Activated CD4-positive, alpha-beta T cell treated with anti-CD3 and anti-CD28 coated beads for 36 hours (primary cell): ENCODE results near the gene PTX4. TPM values are rescaled to one million over a fixed set of nuclear protein-coding genes. Genes with fewer than 3 reads are reported as not detected.

Source experiments
- ATAC-seq: fragments of 200-7000 bp; cut with Tn5 transposase; one replicate; pipeline ENCODE4 v1.10.0; 2021; ENCODE audit warnings: mild to moderate bottlenecking, moderate library complexity
- CTCF ChIA-PET: fragments of 350-600 bp; sonication (Branson Sonifier 250); formaldehyde crosslinking; loops from one replicate; lab custom pipeline; 2021; ENCODE audit warnings: antibody characterized with exemption; lab: Charles Lee
- POLR2A ChIA-PET: fragments of 350-600 bp; sonication (Branson Sonifier 250); formaldehyde crosslinking; loops from one replicate; lab custom pipeline; 2021; ENCODE audit warnings: antibody characterized with exemption, inconsistent platforms; lab: Charles Lee
- DNase-seq: peaks from one replicate; pipeline ENCODE4 v3.0.0-alpha.2; 2020
- H3K27ac Mint-ChIP-seq: one replicate; pipeline ENCODE4 v1.8.0; 2021; ENCODE audit warnings: mixed read lengths
- H3K27me3 Mint-ChIP-seq: one replicate; pipeline ENCODE4 v1.8.0; 2021; ENCODE audit warnings: mixed read lengths
- H3K36me3 Mint-ChIP-seq: one replicate; pipeline ENCODE4 v1.8.0; 2021; ENCODE audit warnings: low read depth, mixed read lengths
- H3K4me1 Mint-ChIP-seq: one replicate; pipeline ENCODE4 v1.8.0; 2021; ENCODE audit warnings: mixed read lengths
- H3K4me3 Mint-ChIP-seq: one replicate; pipeline ENCODE4 v1.8.0; 2021; ENCODE audit warnings: mild to moderate bottlenecking, moderate library complexity, mixed read lengths
- H3K9me3 Mint-ChIP-seq: one replicate; pipeline ENCODE4 v1.8.0; 2021; ENCODE audit warnings: low read depth, mixed read lengths
- intact Hi-C, 2 experiments: fragments of 100-400 bp; cut with DNase I in 1 of 2; cut with micrococcal nuclease in 1 of 2; formaldehyde crosslinking; loops; one replicate each; pipeline versions ENCODE4 v1.14.2 to v1.15.1; 2022 to 2024; cut with DNase I, micrococcal nuclease
- total RNA-seq, 2 experiments: library from RNA; stranded (reverse); gene quantifications; one replicate each; pipeline ENCODE4 v1.2.3, GENCODE V29; 2021

PTX4 gene
- total RNA-seq, 2 experiments from 2014 or later: not detected

DNA sequence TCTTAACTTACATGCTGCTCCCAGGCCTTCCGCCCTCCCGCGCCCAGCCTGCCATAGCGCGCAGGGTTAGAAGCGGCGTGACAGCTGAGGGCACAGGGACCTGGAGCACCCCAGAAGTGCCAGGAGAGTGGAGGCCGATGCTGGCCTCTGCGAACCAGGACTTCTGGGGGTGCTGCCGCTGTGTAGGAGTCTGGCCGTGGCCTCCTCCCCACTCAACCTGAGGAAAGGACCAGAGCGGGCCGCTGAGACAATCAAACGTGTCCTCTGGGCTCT, 42.8 kb upstream of the PTX4 start:
- intact Hi-C loops: loop anchor here in 1 of 2 experiments (5.0 kb wide), 1 partner anchor 176 kb away; the partner anchor contains the start of gene MAPK8IP3
- CTCF ChIA-PET: no interaction called here

DNA sequence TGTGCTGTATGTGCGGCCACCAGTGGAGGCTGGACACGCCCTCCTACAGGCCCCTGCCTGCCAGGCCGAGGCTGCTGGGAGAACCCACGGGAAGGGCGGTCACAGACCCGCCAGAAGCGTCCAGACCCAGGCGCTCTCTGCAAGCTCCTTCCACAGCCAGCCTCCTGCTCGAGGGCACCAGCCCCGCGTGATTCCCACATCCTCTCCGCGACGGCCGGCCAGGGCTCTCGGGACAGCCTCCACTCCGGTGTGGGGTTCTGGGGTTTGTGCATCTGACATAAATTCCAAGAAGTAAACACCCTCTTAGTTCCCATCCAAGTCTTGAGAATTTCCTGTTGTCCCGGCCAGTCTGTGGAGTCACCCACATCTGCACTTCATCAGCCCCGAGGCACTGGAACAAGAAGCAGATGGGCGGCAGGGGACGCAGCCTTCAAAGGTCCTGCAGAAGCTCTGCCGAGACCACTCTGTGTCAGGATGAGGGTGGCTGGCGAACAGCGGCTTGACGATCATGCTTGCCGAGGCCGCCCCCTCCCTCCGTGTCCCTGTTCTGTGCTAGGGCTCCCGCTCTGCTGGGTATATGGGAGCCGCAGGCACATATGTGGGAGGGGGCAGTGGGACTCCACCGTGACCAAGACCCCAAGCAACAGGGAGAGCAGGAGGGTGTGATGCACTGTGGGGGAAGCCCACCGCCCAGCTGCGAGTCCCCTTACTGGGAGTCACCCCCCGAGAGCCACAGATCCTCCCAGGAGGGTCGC, 42.3 kb upstream of the PTX4 start:
- intact Hi-C loops: loop anchor here in 1 of 2 experiments (5.0 kb wide), 1 partner anchor 176 kb away; the partner anchor contains the start of gene MAPK8IP3
- POLR2A ChIA-PET: no interaction called here
- H3K4me3 Mint-ChIP-seq: no peak overlapping the region

More for the DNA sequence above, 42.8 kb upstream of the PTX4 start:
- no peak overlapping the region for H3K4me3 Mint-ChIP-seq
- POLR2A ChIA-PET: no interaction called here
- H3K4me1 Mint-ChIP-seq: peaks cover 33% of the 10 kb centered on the region
- H3K27ac Mint-ChIP-seq: no peak overlapping the region
- H3K9me3 Mint-ChIP-seq: no peaks in the 10 kb centered on the region
- peaks cover 21% of the 10 kb centered on the region for H3K36me3 Mint-ChIP-seq
- H3K27me3 Mint-ChIP-seq: no peaks in the 10 kb centered on the region
- no peak for DNase-seq
- no peak for ATAC-seq

DNA sequence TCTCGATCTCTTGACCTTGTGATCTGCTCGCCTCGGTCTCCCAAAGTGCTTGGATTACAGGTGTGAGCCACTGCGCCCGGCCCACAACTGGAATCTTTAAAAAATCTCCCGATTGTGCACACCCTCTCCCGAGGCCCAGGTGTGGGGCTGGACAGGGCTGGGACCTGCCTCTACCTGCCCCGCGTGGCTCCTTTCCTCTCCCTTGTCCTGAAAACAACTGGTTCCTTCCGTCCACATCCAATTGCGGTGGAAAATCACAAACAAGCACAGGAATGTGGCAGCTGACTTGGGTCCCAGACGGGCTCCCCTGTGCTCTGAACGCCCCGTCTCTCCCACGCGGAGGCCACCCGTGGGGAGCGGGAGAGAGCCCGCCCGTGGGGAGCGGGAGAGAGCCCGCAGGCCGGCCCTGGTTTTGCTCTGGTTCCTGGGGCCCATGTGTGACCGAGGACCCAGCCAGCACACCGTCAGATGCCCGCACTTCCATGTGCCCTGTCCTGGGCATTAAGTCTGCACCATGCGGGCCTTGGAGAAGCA, 41.7 kb upstream of the PTX4 start:
- intact Hi-C loops: loop anchor here in 1 of 2 experiments (5.0 kb wide), 1 partner anchor 177 kb away; the partner anchor contains the start of gene MAPK8IP3
- POLR2A ChIA-PET: no interaction called here
- ATAC-seq: no peak

More for the DNA sequence above, 42.3 kb upstream of the PTX4 start:
- no peak for DNase-seq
- Mint-ChIP-seq H3K36me3 (peaks cover 17% of the 10 kb centered on the region), H3K27me3 (no peaks in the 10 kb centered on the region), H3K4me1 (peaks cover 29% of the 10 kb centered on the region), H3K9me3 (no peaks in the 10 kb centered on the region), H3K27ac (no peak overlapping the region)
- no peak for ATAC-seq
- CTCF ChIA-PET: no interaction called here

DNA sequence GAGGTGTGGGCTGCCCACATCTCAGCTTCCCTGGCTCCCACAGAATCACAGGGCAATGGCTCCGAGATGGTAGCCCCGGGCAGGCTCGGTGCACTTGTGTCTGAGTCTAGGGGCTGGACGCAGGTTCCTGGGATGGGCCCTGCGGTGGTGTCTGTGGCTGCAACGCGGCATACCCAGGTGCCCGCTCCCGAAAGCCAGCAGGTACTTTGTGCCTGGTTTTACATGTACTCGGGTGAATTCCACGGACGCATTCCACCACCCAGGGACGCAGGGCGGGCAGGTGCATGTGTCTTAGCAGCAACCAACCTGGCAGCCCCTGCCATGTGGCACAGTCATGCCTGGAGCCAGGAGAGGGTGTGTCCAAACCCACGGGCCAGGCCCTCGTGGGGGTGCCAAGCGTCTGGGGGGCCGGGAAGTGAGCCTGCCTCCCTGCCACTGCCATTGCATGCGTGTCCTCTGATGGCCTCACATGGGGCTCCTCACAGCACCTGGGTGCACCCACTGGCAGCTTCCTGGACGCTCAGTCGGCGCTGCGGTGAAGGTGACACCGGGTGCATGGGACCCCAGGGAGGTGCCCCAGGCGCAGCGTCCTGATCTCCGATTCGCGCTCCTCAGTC, 40.3 kb upstream of the PTX4 start:
- H3K4me3 Mint-ChIP-seq: no peak overlapping the region
- no peaks in the 10 kb centered on the region for H3K36me3 Mint-ChIP-seq
- no peaks in the 10 kb centered on the region for H3K27me3 Mint-ChIP-seq
- no peak overlapping the region for H3K27ac Mint-ChIP-seq
- ATAC-seq (no peak), DNase-seq (no peak)
- POLR2A ChIA-PET: no interaction called here
- H3K9me3 Mint-ChIP-seq: no peaks in the 10 kb centered on the region
- peaks cover 35% of the 10 kb centered on the region for H3K4me1 Mint-ChIP-seq
- intact Hi-C loops: no loop called here
- CTCF ChIA-PET: interaction anchor here (0.6 to 0.7 kb wide), 2 partner anchors 474 to 1456 kb away, joined by 3 read pairs; no protein-coding TSS in a partner anchor

More for the DNA sequence above, 41.7 kb upstream of the PTX4 start:
- CTCF ChIA-PET: no interaction called here
- Mint-ChIP-seq H3K27me3 (no peaks in the 10 kb centered on the region), H3K4me3 (no peak overlapping the region), H3K9me3 (no peaks in the 10 kb centered on the region), H3K36me3 (peaks cover 11% of the 10 kb centered on the region), H3K4me1 (peaks cover 34% of the 10 kb centered on the region), H3K27ac (no peak overlapping the region)
- DNase-seq: no peak

DNA sequence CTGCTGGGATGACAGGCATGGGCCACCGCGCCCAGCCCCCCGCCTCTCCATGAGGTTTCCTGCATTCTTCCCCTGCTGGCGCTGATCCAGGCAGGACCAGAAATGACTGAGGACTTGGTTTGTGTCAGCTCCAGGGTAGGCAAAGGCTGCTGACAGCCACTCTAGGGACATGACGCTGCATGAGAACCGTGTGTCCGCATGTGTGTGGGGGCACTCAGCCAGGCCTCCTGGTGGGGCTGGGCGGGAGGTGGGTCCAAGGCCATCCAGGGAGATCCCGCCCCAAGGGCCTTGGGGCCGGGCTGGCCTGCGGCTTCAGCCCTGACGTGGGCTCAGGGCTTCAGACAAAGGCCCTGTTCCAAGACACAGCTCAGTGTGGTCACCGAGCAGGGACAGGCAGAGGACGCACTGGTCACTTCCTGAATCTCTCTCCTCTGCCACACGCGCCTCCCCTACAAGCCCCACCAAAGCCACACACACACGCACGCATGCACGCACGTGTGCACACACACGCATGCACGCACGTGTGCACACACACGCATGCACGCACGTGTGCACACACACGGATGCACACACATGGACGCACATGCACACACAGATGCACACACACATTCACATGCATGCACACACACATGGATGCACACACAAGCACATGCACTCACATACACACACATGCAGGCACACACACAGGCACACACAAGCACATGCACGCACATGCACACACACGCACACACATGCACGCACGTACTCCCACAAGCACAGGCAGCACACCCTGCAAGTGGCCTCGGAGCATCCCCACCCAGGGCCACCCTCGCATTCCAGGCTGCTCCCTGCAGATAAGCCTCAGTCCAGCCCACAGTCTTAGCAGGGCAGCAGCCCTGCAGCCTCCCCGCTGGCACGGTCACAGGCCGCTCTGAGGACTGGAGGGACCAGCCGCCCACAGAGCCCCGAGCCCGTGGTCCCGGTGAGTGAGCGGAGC, 39.4 kb upstream of the PTX4 start:
- H3K36me3 Mint-ChIP-seq: no peaks in the 10 kb centered on the region
- no peaks in the 10 kb centered on the region for H3K9me3 Mint-ChIP-seq
- intact Hi-C loops: no loop called here
- peaks cover 31% of the 10 kb centered on the region for H3K4me1 Mint-ChIP-seq
- H3K27ac Mint-ChIP-seq: peak overlapping the region; percentile 38
- POLR2A ChIA-PET: no interaction called here
- ATAC-seq: no peak
- CTCF ChIA-PET: no interaction called here
- no peaks in the 10 kb centered on the region for H3K27me3 Mint-ChIP-seq
- no peak overlapping the region for H3K4me3 Mint-ChIP-seq
- DNase-seq: no peak

DNA sequence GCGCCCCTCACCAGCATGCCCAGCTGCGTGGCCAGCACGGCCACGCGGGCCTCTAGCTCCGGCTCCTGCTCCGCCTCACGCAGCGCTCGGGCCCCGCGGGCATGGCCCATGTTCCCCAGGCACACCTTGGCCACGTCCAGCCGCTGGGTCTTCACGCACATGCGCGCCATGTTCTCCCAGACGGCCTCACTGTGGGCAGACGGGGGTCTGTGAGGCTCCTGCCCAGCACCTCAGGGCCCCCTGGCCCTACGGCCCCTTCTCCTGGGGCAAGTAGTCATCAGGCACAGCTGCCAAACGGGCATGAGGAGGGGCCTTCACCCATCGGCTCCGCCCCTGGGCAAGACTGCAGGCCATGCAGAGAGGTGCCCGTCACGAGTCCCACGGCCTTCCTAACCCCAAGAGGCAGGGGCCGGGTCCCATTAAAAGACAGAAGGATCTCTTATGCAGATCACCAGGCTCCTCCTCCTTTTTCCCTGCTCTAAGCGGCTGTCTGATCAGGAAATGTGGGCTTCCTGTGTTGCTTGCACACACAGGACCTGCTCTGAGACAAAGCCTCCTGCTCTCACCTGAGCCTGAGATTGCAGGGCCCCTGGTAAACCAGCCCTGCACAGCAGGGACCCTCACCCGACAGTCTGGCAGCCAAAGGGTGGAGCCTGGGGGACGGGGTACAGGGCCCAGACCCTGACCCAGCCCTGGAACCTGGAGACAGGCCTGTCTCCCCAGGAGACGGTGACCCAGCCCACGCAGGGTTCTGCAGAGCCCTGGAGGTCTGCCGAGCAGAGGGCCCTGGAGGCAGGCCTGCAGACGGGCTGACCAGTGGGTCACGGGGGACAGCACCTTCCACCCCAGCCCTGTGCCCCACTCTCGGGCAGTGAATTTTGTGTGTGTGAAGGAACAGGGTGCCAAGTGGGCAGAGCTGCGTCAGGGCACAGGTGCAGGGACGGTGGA, 38.1 kb upstream of the PTX4 start:
- Mint-ChIP-seq H3K36me3 (no peaks in the 10 kb centered on the region), H3K4me3 (no peak overlapping the region), H3K27ac (peak overlapping the region; percentile 47), H3K9me3 (no peaks in the 10 kb centered on the region), H3K4me1 (peaks cover 25% of the 10 kb centered on the region), H3K27me3 (no peaks in the 10 kb centered on the region)
- intact Hi-C loops: no loop called here
- ChIA-PET CTCF (interaction anchor here (0.5 kb wide), 1 partner anchor 27 kb away, joined by 3 read pairs; no protein-coding TSS in a partner anchor), POLR2A (no interaction called here)
- ATAC-seq: peak; percentile 58
- DNase-seq: peak; percentile 44

DNA sequence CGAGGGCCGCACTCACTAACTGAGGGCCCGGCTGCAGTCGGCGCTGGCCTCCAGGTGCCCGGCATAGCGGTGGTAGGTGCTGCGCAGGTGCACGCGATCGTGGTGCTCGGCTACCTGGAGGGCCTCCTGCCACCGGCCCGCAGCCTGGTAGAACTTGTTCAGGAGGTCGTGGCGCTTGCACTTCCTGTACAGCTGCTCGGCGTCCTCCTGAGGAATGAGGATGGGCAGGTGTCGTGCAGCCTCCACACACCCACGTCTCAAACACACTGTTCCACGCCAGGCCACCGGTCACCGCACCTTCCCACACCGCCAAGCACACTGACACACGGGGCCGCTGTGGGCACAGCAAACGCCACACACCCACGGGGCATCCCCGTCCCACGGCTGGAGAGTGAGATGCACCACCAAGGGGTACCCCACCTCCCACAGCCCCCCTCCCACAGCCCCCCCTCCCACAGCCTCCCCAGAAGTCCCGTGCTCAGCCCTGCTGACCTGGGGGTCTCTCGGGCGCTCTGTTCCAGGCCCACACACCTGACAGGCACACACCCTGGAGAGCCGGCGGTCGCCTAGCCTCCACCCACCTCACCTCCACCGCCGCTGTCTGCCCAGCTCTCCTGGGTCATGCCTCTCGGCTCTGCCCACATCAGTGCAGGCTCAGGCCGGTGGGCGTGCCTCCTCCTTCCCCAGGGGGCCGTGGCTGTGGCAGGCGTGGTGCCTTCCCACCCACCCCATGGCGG, 37.3 kb upstream of the PTX4 start:
- ATAC-seq (peak; percentile 26), DNase-seq (no peak)
- peak overlapping the region; percentile 34 for H3K4me3 Mint-ChIP-seq
- ChIA-PET CTCF (interaction anchor here (0.5 kb wide), 1 partner anchor 26 kb away, joined by 3 read pairs; no protein-coding TSS in a partner anchor), POLR2A (no interaction called here)
- intact Hi-C loops: no loop called here
- no peaks in the 10 kb centered on the region for H3K36me3 Mint-ChIP-seq
- H3K27ac Mint-ChIP-seq: peak overlapping the region; percentile 70
- no peaks in the 10 kb centered on the region for H3K27me3 Mint-ChIP-seq
- H3K9me3 Mint-ChIP-seq: no peaks in the 10 kb centered on the region
- H3K4me1 Mint-ChIP-seq: peaks cover 25% of the 10 kb centered on the region

DNA sequence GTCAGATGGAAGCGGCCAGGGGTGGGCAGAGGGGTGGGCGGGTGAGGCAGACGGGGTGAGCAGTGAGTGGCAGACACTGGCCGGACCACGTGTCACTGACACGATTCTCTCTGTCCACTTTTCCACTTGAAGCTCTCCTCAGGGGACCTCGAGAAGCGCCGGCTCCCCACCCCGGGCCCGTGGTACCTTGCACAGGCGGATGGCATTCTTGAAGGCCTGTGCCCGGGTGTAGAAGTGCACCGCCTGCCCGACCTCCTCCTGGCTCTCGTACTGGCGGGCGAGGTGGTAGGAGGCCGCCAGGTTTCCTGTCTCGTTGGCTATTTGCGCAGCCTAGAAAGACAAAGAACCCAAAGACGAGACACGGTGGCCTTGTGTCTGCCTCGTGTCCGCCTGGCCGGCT, 35.6 kb upstream of the PTX4 start:
- Mint-ChIP-seq H3K9me3 (no peaks in the 10 kb centered on the region), H3K4me1 (peaks cover 20% of the 10 kb centered on the region), H3K36me3 (no peaks in the 10 kb centered on the region), H3K27ac (no peak overlapping the region), H3K4me3 (no peak overlapping the region), H3K27me3 (no peaks in the 10 kb centered on the region)
- ATAC-seq (no peak), DNase-seq (no peak)
- ChIA-PET POLR2A (no interaction called here), CTCF (no interaction called here)
- intact Hi-C loops: no loop called here

DNA sequence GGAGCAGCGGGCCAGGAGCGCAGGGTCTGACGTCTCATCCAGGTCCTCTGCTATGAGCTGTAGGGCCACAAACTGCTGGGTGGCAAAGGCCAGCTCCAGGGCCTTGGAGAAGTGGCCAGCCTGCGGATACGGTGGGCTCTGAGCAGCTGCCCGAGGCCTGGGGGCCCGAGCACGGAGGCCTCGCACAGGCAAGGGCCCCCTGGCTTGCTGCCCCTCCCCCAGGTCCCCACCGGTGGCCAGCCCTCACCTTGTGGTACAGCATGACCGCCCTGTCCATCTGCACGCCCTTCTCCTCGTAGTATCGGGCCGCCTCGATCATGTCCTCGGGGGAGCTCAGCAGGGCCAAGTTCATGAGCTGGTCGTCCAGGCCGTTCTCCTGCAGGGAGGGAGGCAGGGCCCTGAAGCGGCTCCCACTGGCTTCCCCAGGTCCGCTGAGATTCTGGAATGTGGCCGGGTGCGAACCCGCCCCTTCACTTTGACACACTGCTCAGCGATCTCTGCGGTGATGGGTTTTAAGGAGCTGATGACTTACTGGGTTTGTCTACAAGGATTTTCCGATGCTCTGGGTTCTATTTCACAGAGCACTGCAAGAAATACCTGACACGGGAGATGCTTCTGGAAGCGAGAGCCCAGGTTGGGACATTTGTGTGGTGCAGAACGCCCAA, 35.0 kb upstream of the PTX4 start:
- intact Hi-C loops: no loop called here
- CTCF ChIA-PET: no interaction called here
- POLR2A ChIA-PET: no interaction called here

More for the DNA sequence above, 35.0 kb upstream of the PTX4 start:
- H3K4me1 Mint-ChIP-seq: peaks cover 19% of the 10 kb centered on the region
- no peak overlapping the region for H3K27ac Mint-ChIP-seq
- no peaks in the 10 kb centered on the region for H3K27me3 Mint-ChIP-seq
- H3K9me3 Mint-ChIP-seq: no peaks in the 10 kb centered on the region
- ATAC-seq (no peak), DNase-seq (no peak)
- no peak overlapping the region for H3K4me3 Mint-ChIP-seq
- H3K36me3 Mint-ChIP-seq: no peaks in the 10 kb centered on the region
